Measurements from ENCODE around the gene SLC26A4. TPM values are rescaled to one million over a fixed set of nuclear protein-coding genes. Genes with fewer than 3 reads are reported as not detected.

SLC26A4 gene
- total RNA-seq, 8 experiments from 2014 or later: 0.05 to 0.63 (median 0.47) TPM; not detected in 3

GRCh38 chr7:107711301-107711700 lies 50.7 kb downstream of the SLC26A4 start:
- Histone ChIP-seq H3K4me3 (no peak overlapping the region), H3K27ac (no peak overlapping the region), H3K4me1 (replicated peaks in 1 of 2) (no peaks in the 10 kb centered on the region)
- 60 to 100% (median 60%) methylated on average over 1 of the region's 1 CpG; no CpG with 5 or more reads in 5 of the 10 experiments for WGBS, 10 experiments
- ATAC-seq (replicated peaks in 6 of 8): no peak
- in situ Hi-C loops (cut with MboI; ENCODE audit: low pct_unique_long_range_greater_than_20kb in 2 of 9, low sequenced_read_pairs in 9 of 9, unreplicated experiment in 9 of 9): loop anchor here in 1 of 9 experiments (25.0 kb wide), 1 partner anchor 524 kb away; no protein-coding TSS in a partner anchor

GRCh38 chr7:107712025-107712424 lies 51.4 kb downstream of the SLC26A4 start:
- in situ Hi-C loops (cut with MboI; ENCODE audit: low pct_unique_long_range_greater_than_20kb in 2 of 9, low sequenced_read_pairs in 9 of 9, unreplicated experiment in 9 of 9): loop anchor here in 1 of 9 experiments (25.0 kb wide), 1 partner anchor 525 kb away; no protein-coding TSS in a partner anchor
- H3K4me3 ChIP-seq: no peak overlapping the region
- WGBS, 10 experiments: 67 to 100% (median 100%) methylated on average over 1 of the region's 1 CpG; no CpG with 5 or more reads in 1 of the 10 experiments
- H3K27ac ChIP-seq: no peak overlapping the region
- ATAC-seq (replicated peaks in 6 of 8): no peak
- H3K4me1 ChIP-seq (replicated peaks in 1 of 2): no peaks in the 10 kb centered on the region

- no peaks in the 10 kb centered on the region for H3K4me1 ChIP-seq (replicated peaks in 1 of 2)
- peak in 2 of 8 experiments; percentile 35 to 65 for ATAC-seq (replicated peaks in 6 of 8)
- in situ Hi-C loops (cut with MboI; ENCODE audit: low pct_unique_long_range_greater_than_20kb in 2 of 9, low sequenced_read_pairs in 9 of 9, unreplicated experiment in 9 of 9): loop anchor here in 1 of 9 experiments (25.0 kb wide), 1 partner anchor 526 kb away; no protein-coding TSS in a partner anchor
- H3K27ac ChIP-seq: no peak overlapping the region
- H3K4me3 ChIP-seq: no peak overlapping the region
- WGBS, 10 experiments: 71 to 100% (median 86%) methylated on average over 1 of the region's 1 CpG; no CpG with 5 or more reads in 2 of the 10 experiments
These were observed 52.3 kb downstream of the SLC26A4 start for GRCh38 chr7:107712896-107713295.

- H3K4me1 ChIP-seq (replicated peaks in 1 of 2): no peaks in the 10 kb centered on the region
- no peak overlapping the region for H3K27ac ChIP-seq
- in situ Hi-C loops (cut with MboI; ENCODE audit: low pct_unique_long_range_greater_than_20kb in 2 of 9, low sequenced_read_pairs in 9 of 9, unreplicated experiment in 9 of 9): loop anchor here in 1 of 9 experiments (25.0 kb wide), 1 partner anchor 528 kb away; no protein-coding TSS in a partner anchor
- no peak for ATAC-seq (replicated peaks in 6 of 8)
- 60 to 100% (median 86%) methylated on average over 2 to 6 of the region's 6 CpGs; no CpG with 5 or more reads in 1 of the 10 experiments for WGBS, 10 experiments
- H3K4me3 ChIP-seq: no peak overlapping the region
These were observed 54.9 kb downstream of the SLC26A4 start for GRCh38 chr7:107715531-107715930.

- no peak for ATAC-seq (replicated peaks in 6 of 8)
- no peak overlapping the region for H3K4me3 ChIP-seq
- no peak overlapping the region for H3K27ac ChIP-seq
- in situ Hi-C loops (cut with MboI; ENCODE audit: low pct_unique_long_range_greater_than_20kb in 2 of 9, low sequenced_read_pairs in 9 of 9, unreplicated experiment in 9 of 9): loop anchor here in 1 of 9 experiments (25.0 kb wide), 1 partner anchor 531 kb away; no protein-coding TSS in a partner anchor
- H3K4me1 ChIP-seq (replicated peaks in 1 of 2): no peaks in the 10 kb centered on the region
- 70 to 100% (median 82%) methylated on average over 2 to 4 of the region's 4 CpGs for WGBS, 10 experiments
These were observed 58.0 kb downstream of the SLC26A4 start for GRCh38 chr7:107718456-107719193.

GRCh38 chr7:107721286-107721685 lies 60.7 kb downstream of the SLC26A4 start:
- WGBS, 10 experiments: 20 to 83% (median 56%) methylated on average over 1 of the region's 1 CpG; no CpG with 5 or more reads in 3 of the 10 experiments
- H3K4me3 ChIP-seq: no peak overlapping the region
- in situ Hi-C loops (cut with MboI; ENCODE audit: low pct_unique_long_range_greater_than_20kb in 2 of 9, low sequenced_read_pairs in 9 of 9, unreplicated experiment in 9 of 9): loop anchor here in 3 of 9 experiments (10.0 to 25.0 kb wide), 4 partner anchors 136 to 926 kb away; partner anchors contain the start of gene BCAP29 (in 1 of the 3)
- H3K4me1 ChIP-seq (replicated peaks in 1 of 2): no peaks in the 10 kb centered on the region
- no peak overlapping the region for H3K27ac ChIP-seq
- no peak for ATAC-seq (replicated peaks in 6 of 8)

- Histone ChIP-seq H3K4me3 (no peak overlapping the region), H3K27ac (no peak overlapping the region), H3K4me1 (replicated peaks in 1 of 2) (no peaks in the 10 kb centered on the region)
- WGBS, 10 experiments: 75 to 100% (median 92%) methylated on average over 1 to 2 of the region's 2 CpGs; no CpG with 5 or more reads in 3 of the 10 experiments
- in situ Hi-C loops (cut with MboI; ENCODE audit: low pct_unique_long_range_greater_than_20kb in 2 of 9, low sequenced_read_pairs in 9 of 9, unreplicated experiment in 9 of 9): loop anchor here in 3 of 9 experiments (10.0 to 25.0 kb wide), 4 partner anchors 138 to 928 kb away; partner anchors contain the start of gene BCAP29 (in 1 of the 3)
- ATAC-seq (replicated peaks in 6 of 8): no peak
These were observed 62.6 kb downstream of the SLC26A4 start for GRCh38 chr7:107723255-107723654.

GRCh38 chr7:107725138-107725740 lies 64.6 kb downstream of the SLC26A4 start:
- WGBS, 10 experiments: 0 to 80% (median 26%) methylated on average over 1 to 4 of the region's 4 CpGs
- ATAC-seq (replicated peaks in 6 of 8): peak in 1 of 8 experiments; percentile 43
- Histone ChIP-seq H3K4me3 (no peak overlapping the region), H3K4me1 (replicated peaks in 1 of 2) (no peaks in the 10 kb centered on the region), H3K27ac (no peak overlapping the region)
- in situ Hi-C loops (cut with MboI; ENCODE audit: low pct_unique_long_range_greater_than_20kb in 2 of 9, low sequenced_read_pairs in 9 of 9, unreplicated experiment in 9 of 9): loop anchor here in 4 of 9 experiments (10.0 to 25.0 kb wide), 5 partner anchors 137 to 930 kb away; partner anchors contain the start of genes GPR22 (in 2 of the 4) and BCAP29 (in 1 of the 4)

- in situ Hi-C loops (cut with MboI; ENCODE audit: low pct_unique_long_range_greater_than_20kb in 2 of 9, low sequenced_read_pairs in 9 of 9, unreplicated experiment in 9 of 9): loop anchor here in 4 of 9 experiments (10.0 to 25.0 kb wide), 5 partner anchors 136 to 932 kb away; partner anchors contain the start of genes GPR22 (in 2 of the 4) and BCAP29 (in 1 of the 4)
- whole genome bisulfite sequencing, 10 experiments: 30 to 100% (median 68%) methylated on average over 1 to 3 of the region's 3 CpGs; no CpG with 5 or more reads in 2 of the 10 experiments
- H3K4me3 ChIP-seq: no peak overlapping the region
- H3K27ac ChIP-seq: no peak overlapping the region
- no peak for ATAC-seq (replicated peaks in 6 of 8)
- H3K4me1 ChIP-seq (replicated peaks in 1 of 2): no peaks in the 10 kb centered on the region
These were observed 65.9 kb downstream of the SLC26A4 start for GRCh38 chr7:107726356-107727130.

- H3K27ac ChIP-seq: no peak overlapping the region
- H3K4me1 ChIP-seq (replicated peaks in 1 of 2): no peaks in the 10 kb centered on the region
- H3K4me3 ChIP-seq: no peak overlapping the region
- in situ Hi-C loops (cut with MboI; ENCODE audit: low pct_unique_long_range_greater_than_20kb in 2 of 9, low sequenced_read_pairs in 9 of 9, unreplicated experiment in 9 of 9): loop anchor here in 4 of 9 experiments (10.0 to 25.0 kb wide), 5 partner anchors 134 to 933 kb away; partner anchors contain the start of genes GPR22 (in 2 of the 4) and BCAP29 (in 1 of the 4)
- no peak for ATAC-seq (replicated peaks in 6 of 8)
These were observed 67.6 kb downstream of the SLC26A4 start for GRCh38 chr7:107728276-107728675.

- ATAC-seq (replicated peaks in 6 of 8): peak; percentile 16 to 45 (median 38)
- Histone ChIP-seq H3K4me3 (peak overlapping the region; percentile 77 to 85 (median 80)), H3K4me1 (replicated peaks in 1 of 2) (peaks cover 9 to 18% of the 10 kb centered on the region in 2 donors), H3K27ac (peak overlapping the region; percentile 0 to 96)
- in situ Hi-C loops (cut with MboI; ENCODE audit: low pct_unique_long_range_greater_than_20kb in 2 of 9, low sequenced_read_pairs in 9 of 9, unreplicated experiment in 9 of 9): loop anchor here in 3 of 9 experiments (25.0 kb wide), 2 partner anchors 119 to 281 kb away; partner anchors contain the start of gene GPR22 (in 2 of the 3)
- WGBS, 10 experiments: 5 to 100% (median 36%) methylated on average over 1 to 14 of the region's 29 CpGs
These were observed 82.3 kb downstream of the SLC26A4 start for GRCh38 chr7:107742678-107743566.

Data from motor neuron (in vitro differentiated cells).